K562 (cell line): ENCODE data around the gene ATP2A1. TPM values are rescaled to one million over a fixed set of nuclear protein-coding genes. Genes with fewer than 3 reads are reported as not detected.

ENCODE experiments used
- CBX2 ChIP-seq: fragments of 200-600 bp; sonication (generic); IDR thresholded peaks from one replicate; pipeline ENCODE4 v1.6.1; 2012; ENCODE audit warnings: mild to moderate bottlenecking, low read length, inconsistent platforms; ENCODE audit not compliant: insufficient read depth, poor library complexity, severe bottlenecking
- CC2D1A ChIP-seq: fragments of 450-650 bp; IDR thresholded peaks from 2 replicates; pipeline ENCODE4 v1.6.1; 2017; ENCODE audit warnings: mild to moderate bottlenecking
- CTBP1 ChIP-seq: fragments of 450-650 bp; IDR thresholded peaks from 2 replicates; pipeline ENCODE4 v1.6.1; 2016; ENCODE audit warnings: borderline replicate concordance
- CTCFL ChIP-seq: IDR thresholded peaks from 2 replicates; pipeline ENCODE4 v1.6.1; 2011; ENCODE audit warnings: borderline replicate concordance, low read depth, mild to moderate bottlenecking, moderate library complexity, low read length; ENCODE audit not compliant: insufficient read depth, poor library complexity, severe bottlenecking
- ESRRB ChIP-seq: fragments of 250-450 bp; sonication (Bioruptor Pico); IDR thresholded peaks from 2 replicates; pipeline ENCODE4 v1.5.0; 2020; ENCODE audit warnings: mild to moderate bottlenecking, moderate library complexity, borderline replicate concordance
- HCFC1 ChIP-seq: IDR thresholded peaks from 2 replicates; pipeline ENCODE4 v1.6.1; 2012; ENCODE audit warnings: low read depth, low read length, improper control_type of control experiment
- HLTF ChIP-seq: fragments of 450-650 bp; IDR thresholded peaks from 2 replicates; pipeline ENCODE4 v1.6.1; 2016
- KAT8 ChIP-seq: fragments of 450-650 bp; IDR thresholded peaks from 2 replicates; pipeline ENCODE4 v1.6.1; 2016; ENCODE audit warnings: low read depth, mild to moderate bottlenecking
- PHF21A ChIP-seq: fragments of 450-650 bp; IDR thresholded peaks from 2 replicates; pipeline ENCODE4 v1.6.1; 2017; ENCODE audit warnings: low read depth, borderline replicate concordance
- PRMT5 ChIP-seq: sonication (generic); formaldehyde crosslinking; IDR thresholded peaks from 2 replicates; pipeline ENCODE4 v1.5.0; 2020; ENCODE audit warnings: missing genetic modification reagents
- PTBP1 ChIP-seq: fragments of 200-400 bp; formaldehyde crosslinking; IDR thresholded peaks from 2 replicates; pipeline ENCODE4 v1.6.1; 2017; ENCODE audit warnings: low read depth, low read length
- SLC30A9 ChIP-seq: fragments of 250-450 bp; sonication (Bioruptor Pico); IDR thresholded peaks from 2 replicates; pipeline ENCODE4 v1.8.0; 2022; ENCODE audit warnings: mild to moderate bottlenecking, moderate library complexity
- SUPT5H ChIP-seq: fragments of 450-650 bp; IDR thresholded peaks from 2 replicates; pipeline ENCODE4 v1.6.1; 2016
- XRCC4 ChIP-seq: IDR thresholded peaks from one replicate; pipeline ENCODE4 v1.6.1; 2011; ENCODE audit not compliant: insufficient read depth, insufficient read length; ENCODE audit errors: extremely low read depth
- ZMIZ1 ChIP-seq, 2 experiments: fragments of 150-350 bp in 1 of 2; IDR thresholded peaks; 2 replicates each; pipeline ENCODE4 v1.6.1; 2012 to 2016; ENCODE audit warnings: low read depth in 2 of 2, low read length in 2 of 2, mild to moderate bottlenecking in 1 of 2, moderate library complexity in 1 of 2
- ZNF146 ChIP-seq: IDR thresholded peaks from one replicate; pipeline ENCODE4 v1.6.1; 2018; ENCODE audit warnings: missing compliant biosample characterization; ENCODE audit not compliant: unreplicated experiment
- ZNF212 ChIP-seq: fragments of 450-650 bp; formaldehyde crosslinking; IDR thresholded peaks from 2 replicates; pipeline ENCODE4 v1.4.0; 2020; ENCODE audit warnings: mild to moderate bottlenecking
- ZNF384 ChIP-seq: IDR thresholded peaks from 2 replicates; pipeline ENCODE4 v1.6.1; 2012; ENCODE audit warnings: low read depth, low read length, improper control_type of control experiment
- ZNF778 ChIP-seq: fragments of 450-650 bp; formaldehyde crosslinking; IDR thresholded peaks from 2 replicates; pipeline ENCODE4 v1.4.0; 2020; ENCODE audit warnings: mild to moderate bottlenecking, moderate library complexity
- polyA plus RNA-seq, 8 experiments: library from polyadenylated mRNA; depleted of rRNA in 4 of 8; stranded (reverse) in 5 of 8; unstranded in 3 of 8; fragments of >200 nt; fragmentation: Nextera tagmentation in 2 of 8; fragmentation: Illumina TruSeq in 1 of 8; extraction: Ambion mirVana in 2 of 8; extraction: Trizol in 1 of 8; gene quantifications; 2 replicates each; pipeline versions ENCODE4 v1.2.1 to v1.2.3, GENCODE V29; 2011 to 2014; ENCODE audit warnings: inconsistent platforms in 1 of 8, missing spikeins in 1 of 8
- total RNA-seq, 7 experiments: library from RNA; depleted of rRNA in 6 of 7; stranded (reverse); fragments of >200 nt in 6 of 7; fragmentation: Illumina TruSeq in 2 of 7; extraction: Trizol in 2 of 7; gene quantifications; 2 replicates each; pipeline versions ENCODE4 v1.2.1 to v1.2.3, GENCODE V29; 2011 to 2021; ENCODE audit warnings: low replicate concordance in 1 of 7
- TF ChIP-seq, protein P1 (sequence below): IDR thresholded peaks from 2 replicates; pipeline ENCODE4 v1.6.1; 2012; ENCODE audit warnings: low read depth, low read length, improper control_type of control experiment, borderline replicate concordance
- TF ChIP-seq, protein P2 (sequence below): sonication (generic); formaldehyde crosslinking; IDR thresholded peaks from 2 replicates; pipeline ENCODE4 v1.9.0; 2022; ENCODE audit warnings: mild to moderate bottlenecking, missing genetic modification reagents

The ATP2A1 gene
- total and polyA plus RNA-seq, 9 of the 15 experiments (the other 6 are each of a cell fraction or from before 2014, with no cell fraction given) = 0.25 to 2.6 (median 0.65) TPM

- TF ChIP-seq ZMIZ1 (IDR thresholded peaks at IDR 0.05; ENCODE audit: low read depth in 2 of 2, low read length in 2 of 2) (0 out of 4 replicates have a peak, but pooled peaks of 1 of the 2 experiments have one; percentile 14), HLTF (no peak), CBX2 (no peak), CTBP1 (peak; percentile 91), HCFC1 (peak; percentile 93; the same call in 1 of the 2 replicates), CC2D1A (no peak), SUPT5H (peak; percentile 82), KAT8 (no peak), CTCFL (no peak), PHF21A (no peak), ZNF778 (CRISPR knock-in tag) (no peak), ZNF384 (peak; percentile 41; the same call in 1 of the 2 replicates), PRMT5 (CRISPR knock-in tag) (no peak), ZNF146 (CRISPR knock-in tag) (no peak), ZNF212 (CRISPR knock-in tag) (no peak), PTBP1 (0 out of 2 replicates have a peak, but pooled peaks have one; percentile 27), ESRRB (CRISPR knock-in tag) (no peak), SLC30A9 (CRISPR knock-in tag) (no peak), XRCC4 (no peak)
- TF ChIP-seq, protein P1, sequence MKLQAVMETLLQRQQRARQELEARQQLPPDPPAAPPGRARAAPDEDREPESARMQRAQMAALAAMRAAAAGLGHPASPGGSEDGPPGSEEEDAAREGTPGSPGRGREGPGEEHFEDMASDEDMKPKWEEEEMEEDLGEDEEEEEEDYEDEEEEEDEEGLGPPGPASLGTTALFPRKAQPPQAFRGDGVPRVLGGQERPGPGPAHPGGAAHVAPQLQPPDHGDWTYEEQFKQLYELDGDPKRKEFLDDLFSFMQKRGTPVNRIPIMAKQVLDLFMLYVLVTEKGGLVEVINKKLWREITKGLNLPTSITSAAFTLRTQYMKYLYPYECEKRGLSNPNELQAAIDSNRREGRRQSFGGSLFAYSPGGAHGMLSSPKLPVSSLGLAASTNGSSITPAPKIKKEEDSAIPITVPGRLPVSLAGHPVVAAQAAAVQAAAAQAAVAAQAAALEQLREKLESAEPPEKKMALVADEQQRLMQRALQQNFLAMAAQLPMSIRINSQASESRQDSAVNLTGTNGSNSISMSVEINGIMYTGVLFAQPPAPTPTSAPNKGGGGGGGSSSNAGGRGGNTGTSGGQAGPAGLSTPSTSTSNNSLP = no peak
- TF ChIP-seq, protein P2, sequence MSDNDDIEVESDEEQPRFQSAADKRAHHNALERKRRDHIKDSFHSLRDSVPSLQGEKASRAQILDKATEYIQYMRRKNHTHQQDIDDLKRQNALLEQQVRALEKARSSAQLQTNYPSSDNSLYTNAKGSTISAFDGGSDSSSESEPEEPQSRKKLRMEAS (CRISPR knock-in tag) = peak; percentile 53
These were observed 32.0 kb upstream of the ATP2A1 start, which contains the start of gene TUFM (continued) for GRCh38 chr16:28846080-28846932.
